Measurements from ENCODE around the gene DCAF15.

The DCAF15 gene

GRCh38 chr19:13981988-13982501 lies 29.7 kb downstream of the DCAF15 start:
- TF ChIP-seq CTCF (IDR thresholded peaks at IDR 0.05; ENCODE audit: control insufficient read depth, extremely low read depth, insufficient read depth) = no peak
- no peak for DNase-seq (ENCODE audit: low read depth)
- no peak overlapping the region for H3K4me3 ChIP-seq (ENCODE audit: low read depth, low read length)

GRCh38 chr19:13982773-13983172 lies 30.5 kb downstream of the DCAF15 start:
- TF ChIP-seq CTCF (IDR thresholded peaks at IDR 0.05; ENCODE audit: control insufficient read depth, extremely low read depth, insufficient read depth) = no peak
- H3K4me3 ChIP-seq (ENCODE audit: low read depth, low read length) = no peak overlapping the region
- no peak for DNase-seq (ENCODE audit: low read depth)

GRCh38 chr19:13983213-13983889 lies 31.0 kb downstream of the DCAF15 start:
- no peak for DNase-seq (ENCODE audit: low read depth)
- H3K4me3 ChIP-seq (ENCODE audit: low read depth, low read length) = no peak overlapping the region
- no peak for TF ChIP-seq CTCF (IDR thresholded peaks at IDR 0.05; ENCODE audit: control insufficient read depth, extremely low read depth, insufficient read depth)

GRCh38 chr19:13984186-13984585 lies 31.9 kb downstream of the DCAF15 start:
- no peak for DNase-seq (ENCODE audit: low read depth)
- TF ChIP-seq CTCF (IDR thresholded peaks at IDR 0.05; ENCODE audit: control insufficient read depth, extremely low read depth, insufficient read depth) = no peak

GRCh38 chr19:13984875-13985741 lies 32.8 kb downstream of the DCAF15 start:
- TF ChIP-seq CTCF (IDR thresholded peaks at IDR 0.05; ENCODE audit: control insufficient read depth, extremely low read depth, insufficient read depth) = no peak

More at GRCh38 chr19:13984186-13984585, 31.9 kb downstream of the DCAF15 start:
- no peak overlapping the region for H3K4me3 ChIP-seq (ENCODE audit: low read depth, low read length)

GRCh38 chr19:13985771-13986347 lies 33.5 kb downstream of the DCAF15 start:
- TF ChIP-seq CTCF (IDR thresholded peaks at IDR 0.05; ENCODE audit: control insufficient read depth, extremely low read depth, insufficient read depth) = no peak
- no peak overlapping the region for H3K4me3 ChIP-seq (ENCODE audit: low read depth, low read length)
- DNase-seq (ENCODE audit: low read depth) = no peak

More at GRCh38 chr19:13984875-13985741, 32.8 kb downstream of the DCAF15 start:
- H3K4me3 ChIP-seq (ENCODE audit: low read depth, low read length) = no peak overlapping the region
- DNase-seq (ENCODE audit: low read depth) = no peak
